GM18868 (cell line): ENCODE data around the gene FCGR1A.
"Not testable (repeated sequence)": the region's sequence is repeated elsewhere in the genome, so short reads cannot be mapped to it uniquely, and the experiment has no call there.

Source experiments
- ATAC-seq: cut with Tn5 transposase; IDR thresholded peaks from one replicate; pipeline ENCODE4 v1.9.1; 2021; ENCODE audit warnings: mild to moderate bottlenecking, moderate library complexity; ENCODE audit not compliant: unreplicated experiment

FCGR1A gene

DNA sequence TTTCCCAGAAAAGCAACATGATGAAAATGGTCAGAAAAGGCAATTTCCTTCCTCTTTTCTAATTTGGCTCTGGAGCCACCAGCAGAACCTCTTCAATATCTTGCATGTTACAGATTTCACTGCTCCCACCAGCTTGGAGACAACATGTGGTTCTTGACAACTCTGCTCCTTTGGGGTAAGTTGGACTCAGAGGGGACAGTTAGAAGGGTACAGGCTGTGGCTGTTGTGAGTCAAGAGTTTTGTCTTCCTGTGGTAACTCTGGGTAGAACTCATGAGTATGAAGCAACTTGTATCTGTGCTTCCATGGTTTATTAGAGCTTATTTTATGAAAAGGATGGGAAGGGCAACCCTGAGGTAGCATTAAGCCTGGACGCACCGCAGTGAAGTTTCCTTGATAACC, at the start of gene FCGR1A:
TSS of gene FCGR1A (plus strand) at position 95 of the 400 bp plus-strand sequence. CDS start at position 145, 50 bp downstream.
- ATAC-seq: not testable (repeated sequence)

GRCh38 chr1:149732781-149733180, 49.7 kb upstream of the FCGR1A start:
- not testable (repeated sequence) for ATAC-seq

DNA sequence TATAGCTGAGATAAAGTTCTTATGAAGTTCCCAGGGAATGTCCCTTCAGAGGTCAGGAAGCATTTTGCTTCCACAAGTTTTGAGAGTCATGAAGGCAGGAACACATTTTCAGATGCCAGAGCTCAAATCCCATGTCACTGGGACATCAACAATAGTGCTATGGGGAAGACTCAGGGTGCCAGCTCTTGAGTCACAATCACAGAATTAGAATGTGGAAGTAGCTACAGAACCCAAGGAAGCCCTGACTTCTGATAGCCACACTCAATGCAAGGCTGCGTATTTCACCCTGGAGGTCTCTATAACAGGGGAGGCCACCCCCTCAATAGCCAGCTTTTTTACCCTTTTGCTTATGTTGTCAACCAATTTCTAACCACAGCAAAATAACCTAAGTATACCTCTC, 47.8 kb upstream of the FCGR1A start:
- ATAC-seq: not testable (repeated sequence)

GRCh38 chr1:149740148-149740581, 42.3 kb upstream of the FCGR1A start:
- ATAC-seq: not testable (repeated sequence)

- ATAC-seq: not testable (repeated sequence)
Observed at GRCh38 chr1:149740590-149741230, 41.8 kb upstream of the FCGR1A start.

DNA sequence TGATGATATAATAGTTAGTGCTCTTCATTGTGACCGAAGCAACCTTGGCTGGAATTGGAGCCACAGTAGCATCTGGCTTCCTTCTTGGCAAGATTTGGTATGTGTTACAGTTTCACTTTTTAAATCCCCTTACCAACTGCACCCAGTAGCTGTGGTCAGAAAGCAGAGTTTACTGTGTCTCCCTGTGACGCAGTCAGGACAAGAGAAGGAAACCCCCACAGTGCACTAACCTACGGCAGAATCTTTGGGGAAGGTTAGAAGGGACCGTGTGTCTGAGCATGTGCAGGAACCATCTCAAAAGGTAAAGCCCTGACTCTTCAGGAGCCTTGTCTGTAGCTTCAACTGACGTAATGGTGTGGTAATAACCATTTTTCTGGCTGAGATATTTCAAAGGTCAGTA, 40.6 kb upstream of the FCGR1A start:
- not testable (repeated sequence) for ATAC-seq

- ATAC-seq: not testable (repeated sequence)
Observed at GRCh38 chr1:149746463-149747356, 35.8 kb upstream of the FCGR1A start.

GRCh38 chr1:149747359-149748143, 34.9 kb upstream of the FCGR1A start:
- ATAC-seq: not testable (repeated sequence)

GRCh38 chr1:149748144-149748500, 34.4 kb upstream of the FCGR1A start:
- not testable (repeated sequence) for ATAC-seq

GRCh38 chr1:149750562-149750961, 31.9 kb upstream of the FCGR1A start:
- ATAC-seq: not testable (repeated sequence)

DNA sequence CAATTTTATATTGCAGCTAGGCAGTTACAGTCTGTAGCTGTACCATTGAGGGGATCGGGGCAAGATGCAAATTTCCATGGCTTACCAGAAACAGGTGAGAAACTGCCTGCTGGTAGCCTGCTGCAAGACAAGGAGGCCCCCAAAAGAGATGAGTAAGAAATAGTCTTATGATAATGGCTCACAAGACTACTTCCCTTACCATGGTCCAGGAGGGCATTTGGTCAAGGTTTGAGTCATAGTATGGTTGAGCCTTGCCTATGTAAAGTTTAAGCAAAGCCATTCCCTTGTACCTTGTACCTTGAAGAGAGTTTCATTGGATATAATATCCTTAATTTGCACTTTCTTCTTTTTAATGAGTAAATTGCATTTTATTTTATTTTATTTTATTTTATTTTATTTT, 30.3 kb upstream of the FCGR1A start:
- not testable (repeated sequence) for ATAC-seq

- ATAC-seq: not testable (repeated sequence)
Observed at GRCh38 chr1:149753466-149753865, 29.0 kb upstream of the FCGR1A start.

- ATAC-seq: not testable (repeated sequence)
Observed at GRCh38 chr1:149755294-149755693, 27.2 kb upstream of the FCGR1A start.

DNA sequence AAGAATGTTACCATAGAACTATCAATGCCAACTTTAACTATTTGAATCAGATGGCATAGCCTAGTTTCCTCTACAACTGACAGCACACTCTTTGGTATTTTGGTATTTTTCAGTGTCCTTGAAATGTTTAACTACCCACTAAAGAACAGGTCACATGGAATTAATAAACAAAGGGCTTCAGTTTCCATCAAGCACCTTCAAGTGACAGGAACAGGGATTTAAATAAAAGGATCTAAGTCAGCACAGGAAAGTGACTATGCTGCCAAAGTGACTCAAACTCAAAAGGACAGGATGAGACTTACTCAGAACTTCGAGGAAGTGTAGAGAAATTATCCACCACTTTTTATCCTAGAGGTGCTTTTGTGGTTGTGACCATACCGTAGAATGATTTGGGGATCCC, 20.2 kb upstream of the FCGR1A start:
- not testable (repeated sequence) for ATAC-seq

DNA sequence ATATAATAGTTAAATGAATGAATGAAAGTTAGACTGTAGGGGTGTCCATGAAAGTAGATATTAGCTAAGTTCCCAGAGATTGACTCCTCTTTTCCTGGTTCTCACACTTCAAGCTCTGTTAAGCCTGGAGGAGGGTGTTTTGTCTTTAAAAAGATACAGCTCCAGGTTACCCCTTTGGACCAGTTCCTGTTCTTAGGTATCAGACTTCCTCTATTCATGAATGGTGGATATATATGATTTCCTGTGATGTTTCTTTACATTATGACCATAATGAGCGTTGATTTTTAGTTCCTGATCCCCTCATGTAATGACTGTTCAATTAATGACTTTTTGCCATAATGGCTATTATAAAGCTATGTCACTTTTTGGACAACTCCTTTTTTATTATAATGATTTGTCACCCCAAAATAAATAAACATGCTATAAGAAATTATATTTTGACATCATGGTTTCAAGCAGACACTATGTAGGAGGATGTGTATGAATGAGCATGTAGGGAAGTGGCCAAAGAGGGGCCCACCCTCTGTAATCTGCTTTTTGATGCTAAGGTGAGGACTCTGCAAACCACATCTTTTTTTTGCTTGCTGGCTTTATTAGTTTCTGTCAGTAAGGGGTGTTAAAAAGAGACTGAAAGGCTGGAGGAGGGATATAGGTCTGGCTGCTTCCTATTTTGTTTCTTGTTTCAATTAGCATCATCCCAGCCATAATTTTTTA, 18.2 kb upstream of the FCGR1A start:
- not testable (repeated sequence) for ATAC-seq

- not testable (repeated sequence) for ATAC-seq
Observed at GRCh38 chr1:149766241-149766640, 16.3 kb upstream of the FCGR1A start.

- ATAC-seq: not testable (repeated sequence)
Observed at GRCh38 chr1:149769216-149769615, 13.3 kb upstream of the FCGR1A start.

- not testable (repeated sequence) for ATAC-seq
Observed at GRCh38 chr1:149770661-149771060, 11.8 kb upstream of the FCGR1A start.

DNA sequence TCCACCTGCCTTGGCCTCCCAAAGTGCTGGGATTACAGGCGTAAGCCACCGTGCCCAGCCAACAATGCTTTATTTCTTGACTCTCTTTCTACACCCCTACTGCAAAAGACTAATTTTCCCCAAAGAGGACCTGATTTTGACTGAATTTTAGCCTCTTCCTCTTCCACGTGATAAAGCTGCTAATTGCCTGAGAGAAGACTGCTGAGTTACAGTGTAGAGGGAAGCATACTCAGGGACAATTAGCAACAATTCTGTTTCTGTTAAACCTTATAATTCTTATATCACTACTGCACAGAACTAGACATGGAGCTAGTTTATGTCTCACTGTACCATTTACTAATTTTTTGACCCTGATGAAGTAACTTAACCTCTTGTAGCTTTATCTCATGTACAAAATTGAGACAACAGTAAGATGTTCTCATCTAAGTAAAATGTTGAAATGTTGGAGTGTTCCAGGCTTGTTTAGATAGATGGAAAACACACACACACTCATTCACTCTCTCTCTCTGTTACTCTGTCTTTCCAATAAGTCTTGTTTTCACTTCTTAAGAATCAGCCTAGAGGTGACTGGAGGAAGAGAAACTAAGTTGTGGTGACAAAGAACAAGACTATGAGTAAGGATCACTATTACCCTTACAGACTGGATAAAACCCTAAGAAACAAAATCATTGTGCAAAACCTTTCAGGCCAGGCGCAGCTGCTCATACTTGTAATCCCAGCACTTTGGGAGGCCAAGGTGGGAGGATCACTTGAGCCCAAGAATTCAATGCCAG, 10.7 kb upstream of the FCGR1A start:
- peak; percentile 97 for ATAC-seq
